ENCODE measurements around the gene LIN28B. TPM values are rescaled to one million over a fixed set of nuclear protein-coding genes. Genes with fewer than 3 reads are reported as not detected.

The LIN28B gene
- total RNA-seq, 1 experiment from 2014 or later: 0.25 TPM

- TF ChIP-seq SRF (IDR thresholded peaks at IDR 0.05; ENCODE audit: low read depth) (no peak), RAD21 (IDR thresholded peaks at IDR 0.05; ENCODE audit: low read depth) (peak; percentile 43), ZNF274 (IDR thresholded peaks at IDR 0.05; ENCODE audit: low read depth, low read length) (no peak), CEBPB (IDR thresholded peaks at IDR 0.05; ENCODE audit: low read depth) (no peak), TCF7L2 (IDR thresholded peaks at IDR 0.05; ENCODE audit: borderline replicate concordance, extremely low read depth, insufficient read depth, insufficient read length) (no peak)
Measured at GRCh38 chr6:105112577-105112976, 155.7 kb downstream of the LIN28B start (continued).

GRCh38 chr6:105113422-105113821 lies 156.5 kb downstream of the LIN28B start:
- H3K9me3 ChIP-seq (ENCODE audit: control insufficient read depth in 1 of 2, insufficient read depth in 1 of 2, low read depth in 1 of 2, low read length in 2 of 2): no peaks in the 10 kb centered on the region
- RAD21 ChIA-PET (ENCODE audit: low non-redundant PET in 1 of 2, low total read pairs in 2 of 2, uncharacterized antibody in 2 of 2, unreplicated experiment in 2 of 2): interaction anchor here in 1 of 2 experiments (0.5 kb wide), 1 partner anchor 617 kb away, joined by 4 read pairs; no protein-coding TSS in a partner anchor
- H3K27me3 ChIP-seq (ENCODE audit: insufficient read depth, low read length): no peaks in the 10 kb centered on the region
- H3K9ac ChIP-seq (ENCODE audit: low read length): no peak overlapping the region
- CTCF ChIA-PET: no interaction called here
- H3K79me2 ChIP-seq (ENCODE audit: insufficient read depth, low read length): no peaks in the 10 kb centered on the region
- H3K4me1 ChIP-seq (ENCODE audit: control insufficient read depth in 1 of 2, insufficient read depth in 2 of 2, low read length in 2 of 2): no peaks in the 10 kb centered on the region
- H3K4me3 ChIP-seq (replicated peaks in 1 of 2; ENCODE audit: low read depth in 1 of 2, low read length in 2 of 2): no peak overlapping the region
- no peaks in the 10 kb centered on the region for H3K9me2 ChIP-seq (ENCODE audit: insufficient read depth)
- TF ChIP-seq TCF7L2 (IDR thresholded peaks at IDR 0.05; ENCODE audit: borderline replicate concordance, extremely low read depth, insufficient read depth, insufficient read length): no peak
- no peak for TF ChIP-seq CBX3 (IDR thresholded peaks at IDR 0.05; ENCODE audit: low read depth)
- no peak for TF ChIP-seq POLR2A (IDR thresholded peaks at IDR 0.05; ENCODE audit: borderline replicate concordance, extremely low read depth, insufficient read depth, insufficient read length)
- no peak for TF ChIP-seq CTCF (IDR thresholded peaks at IDR 0.05 in 2 of 3, conservative IDR thresholded peaks at IDR 0.05 in 1 of 3; ENCODE audit: borderline replicate concordance in 1 of 3, insufficient read depth in 1 of 3, low read depth in 2 of 3, low read length in 2 of 3)
- TF ChIP-seq ELF1 (IDR thresholded peaks at IDR 0.05; ENCODE audit: borderline replicate concordance, low read depth): no peak
- TF ChIP-seq FOSL1 (IDR thresholded peaks at IDR 0.05; ENCODE audit: low read depth): no peak
- no peak for TF ChIP-seq YY1 (IDR thresholded peaks at IDR 0.05; ENCODE audit: extremely low read depth, insufficient replicate concordance, low read depth, low read length)
- no peak for TF ChIP-seq ZBTB33 (IDR thresholded peaks at IDR 0.05; ENCODE audit: extremely low read depth, insufficient replicate concordance, low read length)
- no peak for TF ChIP-seq JUND (IDR thresholded peaks at IDR 0.05)
- TF ChIP-seq ZFX (IDR thresholded peaks at IDR 0.05): no peak
- no peak for TF ChIP-seq EZH2 (IDR thresholded peaks at IDR 0.05)
- no peak for TF ChIP-seq SP1 (IDR thresholded peaks at IDR 0.05; ENCODE audit: low read depth)
- TF ChIP-seq EGR1 (IDR thresholded peaks at IDR 0.05; ENCODE audit: low read depth): no peak
- H3K27ac ChIP-seq (ENCODE audit: low read depth, low read length): no peak overlapping the region
- intact Hi-C loops (cut with micrococcal nuclease): no loop called here
- no peak for DNase-seq (ENCODE audit: low read depth, low spot score)
- no peak overlapping the region for H2AFZ ChIP-seq (ENCODE audit: low read depth, low read length, poor library complexity, severe bottlenecking)
- no peaks in the 10 kb centered on the region for H4K20me1 ChIP-seq (ENCODE audit: insufficient read depth)
- no TSS peak for BruUV-seq (replicated peaks)
- POLR2A ChIA-PET: no interaction called here
- no peaks in the 10 kb centered on the region for H3K36me3 ChIP-seq (ENCODE audit: control insufficient read depth in 1 of 2, insufficient read depth in 2 of 2, low read length in 2 of 2)
- no peak overlapping the region for H3K4me2 ChIP-seq (ENCODE audit: low read length)
- ATAC-seq: no peak

Measured in HCT116 (cell line).